NCI-H1048 (cell line): ENCODE measurements around the gene VIT.

ENCODE experiments used
- DNase-seq: peaks from one replicate; lab custom pipeline; 2025; lab: John Stamatoyannopoulos, UW

The VIT gene

GRCh38 chr2:36861896-36862295, 165.4 kb downstream of the VIT start:
- no peak for DNase-seq
